Measurements from ENCODE around the gene TOP1.

DNA sequence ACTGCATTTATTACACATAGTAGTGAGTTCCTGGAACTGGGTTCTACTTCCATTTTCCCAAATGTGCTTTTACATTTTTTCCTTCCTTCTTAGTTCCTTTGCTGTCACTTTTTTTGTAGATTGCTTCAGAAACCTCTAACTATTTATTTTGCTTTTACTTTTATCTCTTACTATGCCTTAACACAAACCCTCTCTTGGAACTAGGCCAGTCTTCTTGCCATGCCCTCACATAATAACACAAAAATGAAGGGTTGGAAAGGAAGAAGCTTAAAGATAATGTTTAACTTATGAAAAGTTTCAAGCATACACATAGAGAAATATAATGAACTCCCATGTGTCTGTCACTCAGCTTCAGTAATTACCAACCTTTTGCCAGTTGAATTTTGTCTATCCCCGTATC lies 27.1 kb downstream of the TOP1 start:
- TF ChIP-seq, protein P1, sequence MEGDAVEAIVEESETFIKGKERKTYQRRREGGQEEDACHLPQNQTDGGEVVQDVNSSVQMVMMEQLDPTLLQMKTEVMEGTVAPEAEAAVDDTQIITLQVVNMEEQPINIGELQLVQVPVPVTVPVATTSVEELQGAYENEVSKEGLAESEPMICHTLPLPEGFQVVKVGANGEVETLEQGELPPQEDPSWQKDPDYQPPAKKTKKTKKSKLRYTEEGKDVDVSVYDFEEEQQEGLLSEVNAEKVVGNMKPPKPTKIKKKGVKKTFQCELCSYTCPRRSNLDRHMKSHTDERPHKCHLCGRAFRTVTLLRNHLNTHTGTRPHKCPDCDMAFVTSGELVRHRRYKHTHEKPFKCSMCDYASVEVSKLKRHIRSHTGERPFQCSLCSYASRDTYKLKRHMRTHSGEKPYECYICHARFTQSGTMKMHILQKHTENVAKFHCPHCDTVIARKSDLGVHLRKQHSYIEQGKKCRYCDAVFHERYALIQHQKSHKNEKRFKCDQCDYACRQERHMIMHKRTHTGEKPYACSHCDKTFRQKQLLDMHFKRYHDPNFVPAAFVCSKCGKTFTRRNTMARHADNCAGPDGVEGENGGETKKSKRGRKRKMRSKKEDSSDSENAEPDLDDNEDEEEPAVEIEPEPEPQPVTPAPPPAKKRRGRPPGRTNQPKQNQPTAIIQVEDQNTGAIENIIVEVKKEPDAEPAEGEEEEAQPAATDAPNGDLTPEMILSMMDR (IDR thresholded peaks at IDR 0.05; ENCODE audit: low read depth, low read length, poor library complexity, severe bottlenecking), result no peak
- no peak for TF ChIP-seq EZH2phosphoT487 (IDR thresholded peaks at IDR 0.05; ENCODE audit: borderline replicate concordance, low read length)
